Activated naive CD4-positive, alpha-beta T cell treated with anti-CD3 and anti-CD28 coated beads, Interleukin-2, amount 50 U/mL, for 24 hours (primary cell): ENCODE measurements around the gene GPC3.
"Not testable (repeated sequence)": the region's sequence is repeated elsewhere in the genome, so short reads cannot be mapped to it uniquely, and the experiment has no call there.

ENCODE experiments used
- H3K27ac Mint-ChIP-seq: one replicate; pipeline ENCODE4 v1.8.0; 2021; ENCODE audit warnings: mild to moderate bottlenecking, mixed read lengths
- H3K27me3 Mint-ChIP-seq: one replicate; pipeline ENCODE4 v1.8.0; 2021; ENCODE audit warnings: mixed read lengths
- H3K36me3 Mint-ChIP-seq: one replicate; pipeline ENCODE4 v1.8.0; 2021; ENCODE audit warnings: mixed read lengths
- H3K4me1 Mint-ChIP-seq: one replicate; pipeline ENCODE4 v1.8.0; 2021; ENCODE audit warnings: mixed read lengths
- H3K4me3 Mint-ChIP-seq: one replicate; pipeline ENCODE4 v1.8.0; 2021; ENCODE audit warnings: mild to moderate bottlenecking, mixed read lengths
- H3K9me3 Mint-ChIP-seq: one replicate; pipeline ENCODE4 v1.8.0; 2021; ENCODE audit warnings: mixed read lengths

Gene GPC3

DNA sequence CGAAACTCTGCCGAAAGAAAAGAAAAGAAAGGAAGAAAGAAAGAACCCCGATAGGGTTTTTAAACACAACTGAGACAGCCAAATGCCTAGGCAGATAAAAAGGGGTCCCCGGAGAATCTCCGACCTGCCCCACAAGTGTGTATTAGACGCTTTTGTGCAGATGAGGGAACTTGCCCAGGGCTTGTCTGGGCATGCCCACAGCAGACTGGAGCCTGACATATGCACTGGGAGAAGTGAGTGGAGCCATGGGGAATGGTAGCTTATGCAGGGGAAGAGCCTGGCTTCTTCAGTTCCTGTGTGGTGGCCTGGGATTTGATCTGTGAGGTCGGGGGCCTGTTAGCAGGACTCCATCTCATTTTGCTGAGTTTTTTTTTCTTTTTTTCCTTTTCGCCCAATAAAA is 199.0 kb downstream of the GPC3 start:
- H3K27me3 Mint-ChIP-seq = no peaks in the 10 kb centered on the region
- H3K27ac Mint-ChIP-seq = no peak overlapping the region
- H3K4me3 Mint-ChIP-seq = no peak overlapping the region
- H3K4me1 Mint-ChIP-seq = no peaks in the 10 kb centered on the region
- H3K36me3 Mint-ChIP-seq = no peaks in the 10 kb centered on the region
- no peaks in the 10 kb centered on the region for H3K9me3 Mint-ChIP-seq

DNA sequence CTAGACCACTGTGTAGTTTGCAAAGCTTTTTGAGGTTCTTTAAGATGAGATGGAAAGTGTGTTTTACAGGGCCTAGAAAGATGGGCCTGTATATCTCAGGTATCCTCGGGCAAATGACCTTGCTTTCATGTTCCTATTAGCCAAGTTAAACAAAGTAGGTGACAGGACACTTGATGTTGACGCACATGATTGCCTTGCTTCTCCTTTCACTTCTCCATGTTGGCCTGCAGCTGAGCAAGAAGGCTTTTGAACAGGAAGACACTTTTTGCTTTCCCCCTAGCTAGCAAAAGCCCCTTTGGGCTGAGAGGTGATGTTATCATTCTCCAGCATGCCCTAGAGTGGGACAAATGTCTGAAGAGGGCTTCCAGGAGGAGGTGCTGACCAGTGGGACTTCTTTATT is 202.1 kb downstream of the GPC3 start:
- H3K27ac Mint-ChIP-seq = no peak overlapping the region
- H3K4me3 Mint-ChIP-seq = no peak overlapping the region
- H3K4me1 Mint-ChIP-seq = no peaks in the 10 kb centered on the region
- H3K27me3 Mint-ChIP-seq = no peaks in the 10 kb centered on the region
- H3K9me3 Mint-ChIP-seq = no peaks in the 10 kb centered on the region
- H3K36me3 Mint-ChIP-seq = no peaks in the 10 kb centered on the region

DNA sequence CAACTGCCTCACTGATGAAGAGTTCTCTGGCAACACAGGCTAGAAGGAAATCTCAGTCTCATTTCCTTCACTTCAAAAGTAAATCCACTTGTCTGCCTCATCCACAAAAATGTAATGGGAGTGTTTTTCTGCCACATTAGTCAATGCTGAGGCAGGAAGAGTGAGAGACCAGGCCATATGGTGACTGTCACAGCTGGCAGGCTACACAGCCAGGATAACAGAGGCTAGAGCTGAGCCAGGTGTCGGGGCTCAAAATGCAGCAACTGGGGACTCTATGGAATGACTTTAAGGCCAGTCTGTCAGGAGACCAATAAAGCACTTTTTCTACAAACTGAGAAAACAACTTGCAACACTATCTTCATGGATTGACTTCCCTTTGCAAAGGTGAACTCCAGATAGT is 204.2 kb downstream of the GPC3 start:
- H3K27me3 Mint-ChIP-seq = no peaks in the 10 kb centered on the region
- peaks cover 3% of the 10 kb centered on the region for H3K4me1 Mint-ChIP-seq
- no peaks in the 10 kb centered on the region for H3K36me3 Mint-ChIP-seq
- H3K27ac Mint-ChIP-seq = peak overlapping the region; percentile 10
- H3K4me3 Mint-ChIP-seq = no peak overlapping the region
- H3K9me3 Mint-ChIP-seq = no peaks in the 10 kb centered on the region

DNA sequence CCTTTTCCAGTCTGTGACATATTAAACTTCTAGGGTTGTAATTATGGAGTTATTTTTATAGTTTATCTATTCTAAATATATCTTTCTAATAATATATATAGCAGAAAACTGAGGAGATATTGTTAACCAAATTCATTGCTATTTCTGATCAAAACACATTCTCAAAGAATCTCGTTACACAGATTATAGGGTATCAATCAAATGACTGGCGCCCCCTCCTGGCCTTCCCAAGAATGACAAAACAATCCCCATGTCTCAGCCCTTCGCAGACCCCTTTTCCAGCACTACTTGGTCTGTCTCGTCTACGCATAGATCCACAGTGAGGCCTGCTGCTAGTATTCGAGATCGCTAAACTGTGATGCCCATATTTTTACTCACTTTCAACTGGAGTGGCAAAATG is 209.3 kb downstream of the GPC3 start:
- H3K4me3 Mint-ChIP-seq = no peak overlapping the region
- H3K36me3 Mint-ChIP-seq = no peaks in the 10 kb centered on the region
- no peak overlapping the region for H3K27ac Mint-ChIP-seq
- H3K27me3 Mint-ChIP-seq = no peaks in the 10 kb centered on the region
- no peaks in the 10 kb centered on the region for H3K9me3 Mint-ChIP-seq
- peaks cover 3% of the 10 kb centered on the region for H3K4me1 Mint-ChIP-seq

DNA sequence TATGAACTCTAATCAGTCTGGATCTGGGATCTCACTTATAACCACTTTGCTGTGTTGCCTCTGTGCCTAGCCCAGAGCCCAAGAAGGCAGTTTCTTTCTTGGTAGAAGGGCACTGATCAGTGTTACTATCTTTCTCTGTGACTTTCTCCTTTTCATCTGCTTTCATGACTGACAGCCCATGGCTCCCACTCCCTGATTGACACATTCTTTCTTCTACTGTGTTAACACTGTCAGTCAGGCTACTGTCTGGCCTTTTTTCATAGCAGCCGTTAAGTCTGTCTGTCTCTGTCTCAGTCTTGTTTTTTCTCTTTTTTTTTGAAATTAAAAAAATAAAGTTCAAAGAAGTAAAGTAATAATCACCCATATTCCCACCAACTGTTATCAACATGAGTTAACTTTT is 210.6 kb downstream of the GPC3 start:
- no peak overlapping the region for H3K4me3 Mint-ChIP-seq
- H3K36me3 Mint-ChIP-seq = no peaks in the 10 kb centered on the region
- H3K4me1 Mint-ChIP-seq = peaks cover 3% of the 10 kb centered on the region
- H3K9me3 Mint-ChIP-seq = no peaks in the 10 kb centered on the region
- no peak overlapping the region for H3K27ac Mint-ChIP-seq
- no peaks in the 10 kb centered on the region for H3K27me3 Mint-ChIP-seq

DNA sequence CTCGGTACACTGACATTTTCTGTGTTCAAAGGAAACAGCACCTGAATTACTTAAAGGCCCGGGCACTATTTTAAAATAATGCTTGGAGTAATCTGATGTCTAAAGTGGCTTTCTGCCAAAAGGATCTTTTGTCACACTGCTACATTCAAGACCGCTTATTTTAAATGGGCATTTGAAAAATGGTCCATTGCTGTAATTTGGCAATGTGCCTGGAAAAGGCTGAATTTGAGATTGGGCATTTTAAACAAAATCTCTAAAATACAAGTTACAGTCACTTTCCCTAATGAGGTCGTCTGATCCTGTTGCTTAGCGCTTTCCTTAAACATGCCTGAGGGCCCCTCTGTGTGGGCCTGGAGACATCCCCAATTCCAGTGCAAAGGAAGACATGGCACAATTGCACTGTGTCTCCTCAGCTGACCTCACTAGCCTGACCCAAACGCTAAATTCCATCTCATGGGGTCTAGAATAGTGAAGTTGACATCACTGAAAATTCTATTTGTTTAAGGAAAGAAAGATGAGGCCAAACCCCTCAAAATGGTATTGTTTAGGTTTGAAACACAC is 214.2 kb downstream of the GPC3 start:
- H3K9me3 Mint-ChIP-seq = no peaks in the 10 kb centered on the region
- H3K27ac Mint-ChIP-seq = no peak overlapping the region
- no peak overlapping the region for H3K4me3 Mint-ChIP-seq
- H3K4me1 Mint-ChIP-seq = peaks cover 4% of the 10 kb centered on the region
- no peaks in the 10 kb centered on the region for H3K27me3 Mint-ChIP-seq
- no peaks in the 10 kb centered on the region for H3K36me3 Mint-ChIP-seq

DNA sequence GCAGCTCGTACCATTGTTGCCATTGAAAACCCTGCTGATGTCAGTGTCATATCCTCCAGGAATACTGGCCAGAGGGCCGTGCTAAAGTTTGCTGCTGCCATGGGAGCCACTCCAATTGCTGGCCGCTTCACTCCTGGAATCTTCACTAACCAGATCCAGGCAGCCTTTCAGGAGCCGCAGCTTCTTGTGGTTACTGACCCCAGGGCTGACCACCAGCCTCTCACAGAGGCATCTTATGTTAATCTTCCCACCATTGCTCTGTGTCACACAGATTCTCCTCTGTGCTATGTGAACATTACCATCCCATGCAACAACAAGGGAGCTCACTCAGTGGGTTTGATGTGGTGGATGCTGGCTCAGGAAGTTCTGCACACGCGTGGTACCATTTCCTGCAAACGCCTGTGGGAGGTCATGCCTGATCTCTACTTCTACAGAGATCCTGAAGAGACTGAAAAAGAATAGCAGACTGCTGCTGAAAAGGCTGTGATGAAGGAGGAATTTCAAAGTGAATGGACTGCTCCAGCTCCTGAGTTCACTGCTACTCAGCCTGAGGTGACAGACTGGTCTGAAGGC is 222.3 kb downstream of the GPC3 start:
- H3K36me3 Mint-ChIP-seq, H3K27me3 Mint-ChIP-seq, H3K9me3 Mint-ChIP-seq: not testable (repeated sequence)
- H3K4me3 Mint-ChIP-seq = peak overlapping the region; percentile 74
- H3K4me1 Mint-ChIP-seq = peaks cover 33% of the 10 kb centered on the region
- peak overlapping the region; percentile 81 for H3K27ac Mint-ChIP-seq

DNA sequence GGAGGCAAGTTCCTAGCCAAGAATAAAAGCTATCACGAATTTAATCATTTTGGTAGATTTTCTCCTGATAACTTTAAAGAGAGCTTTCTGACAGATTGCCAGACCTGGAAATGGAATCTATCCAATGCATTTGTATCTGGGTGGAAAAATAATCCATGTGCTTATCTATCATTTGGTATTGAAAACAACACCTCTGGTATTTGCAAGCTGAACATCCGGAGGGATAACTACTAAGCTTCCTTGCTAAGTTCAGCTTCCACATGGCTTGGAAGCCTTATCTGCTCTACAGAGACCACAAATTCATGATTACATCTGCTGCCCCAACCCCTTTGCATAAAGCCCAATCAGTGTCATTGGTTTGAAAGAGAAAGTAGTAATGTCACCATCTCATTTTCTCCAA is 230.7 kb downstream of the GPC3 start:
- no peaks in the 10 kb centered on the region for H3K9me3 Mint-ChIP-seq
- no peak overlapping the region for H3K27ac Mint-ChIP-seq
- H3K4me3 Mint-ChIP-seq = no peak overlapping the region
- no peaks in the 10 kb centered on the region for H3K27me3 Mint-ChIP-seq
- peaks cover 12% of the 10 kb centered on the region for H3K4me1 Mint-ChIP-seq
- no peaks in the 10 kb centered on the region for H3K36me3 Mint-ChIP-seq

DNA sequence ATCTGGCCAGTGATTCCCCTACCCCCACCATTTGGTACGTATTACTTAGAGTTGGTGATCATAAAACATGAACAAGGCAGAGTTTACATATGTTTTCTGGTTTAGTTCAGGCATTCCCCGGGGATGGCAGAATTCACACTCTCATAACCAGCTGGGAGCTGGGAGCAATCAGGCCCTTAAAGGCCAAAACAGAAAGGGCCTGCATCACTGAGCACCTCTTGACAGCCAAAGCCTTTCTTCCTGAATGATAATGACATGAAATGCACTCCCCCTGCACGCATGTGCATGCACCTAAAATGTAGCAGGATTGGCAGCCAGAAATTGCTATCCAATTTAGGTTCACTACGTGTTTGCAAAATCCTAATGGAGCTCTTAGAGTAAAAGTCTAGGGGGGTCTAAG is 235.4 kb downstream of the GPC3 start:
- Mint-ChIP-seq H3K27ac (peak overlapping the region; percentile 81), H3K9me3 (no peaks in the 10 kb centered on the region), H3K4me1 (peaks cover 51% of the 10 kb centered on the region), H3K36me3 (no peaks in the 10 kb centered on the region), H3K27me3 (no peaks in the 10 kb centered on the region), H3K4me3 (peak overlapping the region; percentile 45)

DNA sequence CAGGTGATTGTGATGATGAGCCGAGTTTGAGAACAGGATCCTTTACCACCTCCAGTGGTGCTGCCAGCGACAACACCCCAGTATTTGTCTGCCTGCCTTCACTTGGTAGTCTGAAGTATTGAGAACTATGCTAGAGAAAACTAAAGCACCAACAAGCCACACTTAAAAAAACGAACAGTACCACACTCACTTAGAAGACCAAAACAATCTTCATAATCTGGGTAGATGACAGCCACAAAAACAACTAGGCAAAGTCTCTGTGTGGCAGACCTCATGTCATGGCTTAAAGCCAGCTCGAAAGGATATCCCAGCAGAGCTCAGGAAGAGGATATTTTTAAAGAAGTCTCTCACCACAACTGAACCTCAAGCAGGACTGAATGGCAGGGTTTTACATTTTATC is 236.0 kb downstream of the GPC3 start:
- no peaks in the 10 kb centered on the region for H3K36me3 Mint-ChIP-seq
- no peaks in the 10 kb centered on the region for H3K9me3 Mint-ChIP-seq
- H3K4me3 Mint-ChIP-seq = peak overlapping the region; percentile 45
- H3K27ac Mint-ChIP-seq = peak overlapping the region; percentile 88
- H3K27me3 Mint-ChIP-seq = no peaks in the 10 kb centered on the region
- H3K4me1 Mint-ChIP-seq = peaks cover 57% of the 10 kb centered on the region

DNA sequence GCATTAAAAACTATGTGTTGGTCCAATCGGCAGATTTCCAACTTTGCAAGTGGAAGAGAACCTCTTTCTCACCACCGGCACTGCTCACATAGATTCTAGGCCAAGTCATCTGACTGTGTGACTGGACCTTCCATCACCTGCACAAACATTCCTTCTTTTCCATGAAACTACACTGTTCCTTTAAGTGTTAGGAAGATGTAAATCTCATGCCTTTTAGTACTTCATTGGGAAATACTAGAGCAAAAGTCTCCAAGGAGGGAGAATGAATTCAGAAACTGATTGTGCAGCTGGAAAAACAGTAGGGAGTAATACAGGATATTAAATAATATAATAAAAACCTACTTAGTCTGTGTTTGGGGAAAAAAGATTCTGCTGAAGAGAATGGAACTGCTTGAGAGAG is 238.2 kb downstream of the GPC3 start:
- H3K4me1 Mint-ChIP-seq = peaks cover 65% of the 10 kb centered on the region
- H3K9me3 Mint-ChIP-seq = no peaks in the 10 kb centered on the region
- no peaks in the 10 kb centered on the region for H3K27me3 Mint-ChIP-seq
- H3K4me3 Mint-ChIP-seq = no peak overlapping the region
- H3K36me3 Mint-ChIP-seq = no peaks in the 10 kb centered on the region
- H3K27ac Mint-ChIP-seq = no peak overlapping the region

DNA sequence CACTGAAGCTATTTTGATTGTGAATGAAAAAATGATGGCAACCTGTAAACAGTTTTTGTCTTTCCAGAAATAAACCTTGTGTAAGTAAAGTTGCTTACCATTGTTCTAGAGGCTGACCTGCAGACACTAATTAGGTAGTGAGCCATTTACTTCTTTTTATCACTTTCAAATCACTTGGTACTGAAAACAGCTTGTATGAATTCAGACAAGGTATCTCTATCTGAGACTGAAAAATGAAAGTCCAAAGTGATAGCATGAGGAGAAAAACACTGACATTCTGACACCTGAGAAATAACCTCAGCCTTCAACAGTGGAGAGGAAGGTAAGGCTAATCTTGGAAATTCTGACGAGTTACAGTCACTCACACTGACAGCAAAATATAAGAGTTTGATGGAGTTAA is 238.8 kb downstream of the GPC3 start:
- no peaks in the 10 kb centered on the region for H3K36me3 Mint-ChIP-seq
- no peak overlapping the region for H3K4me3 Mint-ChIP-seq
- H3K27me3 Mint-ChIP-seq = no peaks in the 10 kb centered on the region
- H3K9me3 Mint-ChIP-seq = no peaks in the 10 kb centered on the region
- no peak overlapping the region for H3K27ac Mint-ChIP-seq
- peaks cover 65% of the 10 kb centered on the region for H3K4me1 Mint-ChIP-seq

DNA sequence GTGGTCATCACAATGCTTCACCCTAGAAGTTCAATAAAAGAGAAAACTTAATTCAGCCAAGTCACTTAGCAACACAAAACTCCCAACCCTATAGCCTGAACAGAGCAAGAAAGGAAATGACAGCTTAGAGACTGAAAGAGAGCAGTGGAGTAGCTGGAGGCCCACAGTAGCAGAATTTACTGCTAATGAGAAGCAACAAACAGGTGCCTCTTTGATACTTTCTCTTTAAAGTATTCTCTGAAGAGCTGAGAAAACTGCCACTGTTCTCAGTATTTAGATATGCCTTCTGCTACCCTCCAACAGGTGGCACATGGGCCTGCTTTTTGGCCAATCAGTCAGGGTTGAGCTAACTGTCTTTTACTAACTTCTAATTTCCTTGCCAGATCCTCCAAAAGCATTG is 240.0 kb downstream of the GPC3 start:
- Mint-ChIP-seq H3K27ac (peak overlapping the region; percentile 79), H3K4me3 (no peak overlapping the region), H3K4me1 (peaks cover 62% of the 10 kb centered on the region)

DNA sequence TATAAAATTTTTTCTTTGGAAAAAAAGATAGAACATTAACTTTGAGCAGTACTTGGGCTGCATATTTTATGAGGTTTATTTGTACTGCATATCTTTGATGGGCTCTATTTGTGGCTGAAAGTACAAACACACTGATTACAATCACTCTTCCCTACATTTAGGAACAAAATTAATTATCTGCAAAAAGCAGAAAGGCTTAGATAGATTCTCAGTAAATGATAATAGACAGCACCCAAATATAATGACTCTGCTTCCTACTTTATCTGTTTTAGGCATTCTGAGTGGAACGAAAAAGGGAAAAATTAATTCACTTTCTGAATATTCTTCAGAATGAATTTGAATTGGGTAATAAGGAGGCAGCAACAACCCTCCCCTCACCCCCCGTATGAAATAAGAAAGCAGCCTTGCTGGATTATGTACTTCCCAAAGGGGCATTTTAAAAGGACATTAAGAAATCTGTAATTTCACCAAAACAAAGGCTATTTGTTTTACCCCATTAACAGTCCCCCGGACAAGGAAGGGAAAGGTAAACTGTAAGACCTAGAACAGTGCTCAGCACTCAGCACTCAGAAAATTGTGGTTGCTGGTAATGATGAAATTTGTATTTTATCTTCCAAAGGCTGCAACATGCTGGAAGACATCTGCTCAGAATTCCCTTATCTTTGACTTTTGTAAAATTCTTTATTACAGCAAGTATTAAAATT is 242.6 kb downstream of the GPC3 start:
- no peaks in the 10 kb centered on the region for H3K27me3 Mint-ChIP-seq
- H3K36me3 Mint-ChIP-seq = no peaks in the 10 kb centered on the region
- peaks cover 38% of the 10 kb centered on the region for H3K4me1 Mint-ChIP-seq
- H3K4me3 Mint-ChIP-seq = no peak overlapping the region
- H3K27ac Mint-ChIP-seq = no peak overlapping the region
- H3K9me3 Mint-ChIP-seq = no peaks in the 10 kb centered on the region

More for the DNA sequence above, 240.0 kb downstream of the GPC3 start:
- H3K36me3 Mint-ChIP-seq = no peaks in the 10 kb centered on the region
- H3K9me3 Mint-ChIP-seq = no peaks in the 10 kb centered on the region
- no peaks in the 10 kb centered on the region for H3K27me3 Mint-ChIP-seq

DNA sequence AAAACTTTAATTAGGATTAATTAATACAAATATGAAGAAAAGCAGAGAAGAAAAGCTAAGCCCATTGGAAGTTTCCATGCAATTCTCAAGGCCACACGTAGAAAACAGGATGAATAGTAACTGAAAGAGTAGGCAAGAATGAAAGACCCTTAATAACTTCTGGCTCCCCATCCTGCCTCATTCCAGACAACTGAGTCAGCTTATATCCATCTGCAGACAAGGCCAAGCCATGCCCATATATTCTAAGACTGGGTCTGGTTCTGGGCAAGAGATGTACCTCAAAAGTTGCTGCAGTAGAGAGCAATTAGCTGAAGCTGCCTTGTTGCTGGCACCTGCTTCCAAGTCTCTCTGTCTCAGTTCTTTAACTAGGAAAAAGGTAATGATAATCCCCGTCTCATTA is 244.1 kb downstream of the GPC3 start:
- Mint-ChIP-seq H3K4me3 (no peak overlapping the region), H3K9me3 (no peaks in the 10 kb centered on the region), H3K36me3 (no peaks in the 10 kb centered on the region), H3K27ac (no peak overlapping the region), H3K27me3 (no peaks in the 10 kb centered on the region), H3K4me1 (peaks cover 27% of the 10 kb centered on the region)

DNA sequence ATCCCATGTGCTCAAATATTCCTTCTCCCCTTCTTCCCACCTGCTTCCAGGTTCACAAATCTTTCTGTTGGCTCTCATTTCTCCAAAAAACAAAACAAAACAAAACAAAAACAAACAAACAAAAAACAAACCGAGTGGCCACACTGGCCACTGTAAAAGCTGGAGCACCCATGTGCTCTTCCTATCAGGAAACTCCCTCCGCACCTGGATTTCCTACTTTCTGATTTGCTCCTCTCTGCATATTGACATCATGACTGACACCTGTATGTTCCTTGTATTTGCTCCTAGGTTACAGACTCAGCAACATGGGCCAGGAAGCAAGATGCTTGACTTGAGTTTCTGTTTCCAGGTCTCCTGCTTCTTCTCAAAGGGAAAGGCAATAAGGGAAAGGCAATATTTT is 258.8 kb downstream of the GPC3 start:
- Mint-ChIP-seq H3K9me3 (no peaks in the 10 kb centered on the region), H3K27me3 (no peaks in the 10 kb centered on the region), H3K27ac (no peak overlapping the region), H3K4me1 (peaks cover 18% of the 10 kb centered on the region), H3K4me3 (no peak overlapping the region), H3K36me3 (no peaks in the 10 kb centered on the region)

DNA sequence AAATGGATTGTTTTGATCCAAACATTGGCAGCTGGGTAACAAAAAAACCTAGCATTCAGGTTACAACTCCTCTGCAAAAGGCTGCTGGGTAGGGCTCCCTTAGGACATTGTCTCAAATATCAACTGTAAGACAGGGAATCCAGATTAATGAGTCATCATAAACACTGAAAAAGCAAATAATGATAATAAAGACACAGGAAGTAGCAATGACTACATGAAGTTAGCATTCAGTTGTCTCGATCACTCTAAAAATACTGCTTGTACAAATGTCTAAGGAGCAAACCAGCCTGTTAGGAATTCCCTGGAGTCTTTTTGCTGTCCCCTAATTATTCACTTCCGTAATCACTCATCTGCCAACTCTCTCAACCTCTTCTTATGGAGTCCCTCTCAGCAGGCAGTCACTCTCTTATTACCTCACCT is 259.2 kb downstream of the GPC3 start:
- Mint-ChIP-seq H3K4me3 (no peak overlapping the region), H3K4me1 (peaks cover 18% of the 10 kb centered on the region), H3K27ac (no peak overlapping the region), H3K27me3 (no peaks in the 10 kb centered on the region), H3K9me3 (no peaks in the 10 kb centered on the region), H3K36me3 (no peaks in the 10 kb centered on the region)
